Panc1 (cell line): ENCODE data around the gene DAPP1.

Experiments used
- CTCF ChIP-seq: fragments of 450-650 bp; IDR thresholded peaks from 2 replicates; pipeline ENCODE4 v1.5.1; 2017; ENCODE audit warnings: mild to moderate bottlenecking
- POLR2AphosphoS5 ChIP-seq: IDR thresholded peaks from 2 replicates; pipeline ENCODE4 v1.6.1; 2012; ENCODE audit warnings: mild to moderate bottlenecking, low read depth, low read length, moderate library complexity
- TCF7L2 ChIP-seq: IDR thresholded peaks from 2 replicates; pipeline ENCODE4 v1.6.1; 2011; ENCODE audit warnings: mild to moderate bottlenecking, low read depth, low read length, inconsistent platforms

- TF ChIP-seq TCF7L2 (no peak), POLR2AphosphoS5 (no peak), CTCF (no peak)
These were observed 32.7 kb upstream of the DAPP1 start for GRCh38 chr4:99783940-99784339.
